Suprapubic skin (tissue), 3 donors: ENCODE measurements around the gene WASF2.

Source experiments
- CTCF ChIP-seq, 2 donors: fragments of 200-600 bp in 1 of 2; fragments of 450-650 bp in 1 of 2; sonication (generic) in 1 of 2; IDR thresholded peaks; one replicate each; pipeline ENCODE4 v1.5.1; 2016 to 2019; ENCODE audit warnings: antibody characterized with exemption in 2 of 2, mild to moderate bottlenecking in 1 of 2, moderate library complexity in 1 of 2
- EP300 ChIP-seq: sonication (generic); formaldehyde crosslinking; IDR thresholded peaks from one replicate; pipeline ENCODE4 v1.6.1; 2017; ENCODE audit warnings: antibody characterized with exemption

GRCh38 chr1:27485363-27485762, 4.6 kb downstream of the WASF2 start:
- TF ChIP-seq CTCF (IDR thresholded peaks at IDR 0.05) (no peak), EP300 (no peak)
